Adipocyte (in vitro differentiated cells): ENCODE results near the gene GPC4.

Experiments used
- DNase-seq: peaks from one replicate; pipeline ENCODE4 v3.0.0-alpha.2; 2015; ENCODE audit warnings: low read depth
- H3K27me3 ChIP-seq: replicated peaks from 2 replicates; pipeline ENCODE4 v1.7.0; 2013; ENCODE audit warnings: mild to moderate bottlenecking, low read length, moderate library complexity; ENCODE audit not compliant: control insufficient read depth, insufficient read depth
- H3K36me3 ChIP-seq: 2 replicates; pipeline ENCODE4 v1.7.0; 2013; ENCODE audit warnings: low read length, mild to moderate bottlenecking, moderate library complexity; ENCODE audit not compliant: control insufficient read depth, insufficient read depth, severe bottlenecking
- H3K4me1 ChIP-seq: 2 replicates; pipeline ENCODE4 v1.7.0; 2013; ENCODE audit warnings: mild to moderate bottlenecking, low read length, moderate library complexity; ENCODE audit not compliant: control insufficient read depth, insufficient read depth
- H3K4me3 ChIP-seq: 2 replicates; pipeline ENCODE4 v1.7.0; 2013; ENCODE audit warnings: mild to moderate bottlenecking, low read length, moderate library complexity
- H3K9ac ChIP-seq: 2 replicates; pipeline ENCODE4 v1.7.0; 2013; ENCODE audit warnings: mild to moderate bottlenecking, low read length, moderate library complexity
- H3K9me3 ChIP-seq: 2 replicates; pipeline ENCODE4 v1.7.0; 2013; ENCODE audit warnings: mild to moderate bottlenecking, low read length, moderate library complexity; ENCODE audit not compliant: control insufficient read depth

Gene GPC4

DNA sequence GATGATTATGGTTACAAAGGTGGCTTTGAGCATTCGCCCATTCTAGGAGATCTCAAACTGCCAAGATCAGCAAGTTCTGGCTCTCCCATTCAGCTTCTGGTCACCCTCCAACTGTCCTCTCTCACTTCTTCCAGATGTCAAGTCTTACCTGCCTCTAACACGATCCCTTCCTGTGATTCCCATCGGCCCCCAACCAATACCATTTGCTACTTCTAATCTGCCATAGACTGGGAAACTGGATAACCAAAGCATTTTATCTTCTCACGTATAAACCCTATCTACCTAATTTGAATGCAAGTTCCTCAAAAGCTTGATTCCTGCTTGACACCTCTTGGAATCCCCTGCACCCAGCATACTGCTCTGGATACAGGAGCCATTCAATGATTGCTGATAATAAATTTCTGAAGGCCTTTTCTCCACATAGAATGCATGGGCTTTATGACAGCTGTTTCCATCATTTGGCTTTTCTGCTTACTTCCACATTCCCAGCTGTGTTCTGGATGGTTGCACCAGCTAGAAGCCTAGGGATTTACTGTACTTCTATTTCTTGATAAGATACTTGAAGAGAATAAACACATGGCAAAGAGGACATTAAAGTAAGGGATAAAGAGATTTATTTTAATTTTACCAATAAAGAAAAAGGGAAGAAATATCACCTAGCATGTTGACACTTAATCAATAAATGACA, 9.6 kb downstream of the GPC4 start:
- Histone ChIP-seq H3K36me3 (peaks cover 3% of the 10 kb centered on the region), H3K4me3 (no peak overlapping the region), H3K27me3 (no peaks in the 10 kb centered on the region), H3K4me1 (peaks cover 15% of the 10 kb centered on the region), H3K9me3 (no peaks in the 10 kb centered on the region), H3K9ac (no peak overlapping the region)
- peak; percentile 26 for DNase-seq

DNA sequence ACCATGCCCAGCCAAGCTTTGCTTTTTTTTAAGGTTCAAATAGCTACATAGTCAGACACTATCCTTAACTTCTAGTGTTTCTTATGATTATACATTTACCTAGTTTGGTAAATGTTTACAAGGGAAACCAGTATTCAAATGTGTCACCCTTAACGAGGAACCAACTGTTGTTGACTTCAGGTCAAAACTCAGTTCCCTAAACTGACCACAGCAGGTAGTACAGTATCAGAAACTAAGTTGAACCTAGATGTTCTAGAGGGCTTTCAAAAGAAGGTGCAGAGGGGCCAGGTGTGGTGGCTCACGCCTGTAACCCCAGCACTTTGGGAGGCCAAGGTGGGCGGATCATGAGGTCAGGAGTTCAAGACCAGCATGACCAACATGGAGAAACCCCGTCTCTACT, 11.3 kb downstream of the GPC4 start:
- no peak for DNase-seq
- H3K4me3 ChIP-seq = no peak overlapping the region
- H3K9ac ChIP-seq = no peak overlapping the region
- peaks cover 3% of the 10 kb centered on the region for H3K36me3 ChIP-seq
- no peaks in the 10 kb centered on the region for H3K9me3 ChIP-seq
- peaks cover 1% of the 10 kb centered on the region for H3K27me3 ChIP-seq
- H3K4me1 ChIP-seq = peaks cover 13% of the 10 kb centered on the region

DNA sequence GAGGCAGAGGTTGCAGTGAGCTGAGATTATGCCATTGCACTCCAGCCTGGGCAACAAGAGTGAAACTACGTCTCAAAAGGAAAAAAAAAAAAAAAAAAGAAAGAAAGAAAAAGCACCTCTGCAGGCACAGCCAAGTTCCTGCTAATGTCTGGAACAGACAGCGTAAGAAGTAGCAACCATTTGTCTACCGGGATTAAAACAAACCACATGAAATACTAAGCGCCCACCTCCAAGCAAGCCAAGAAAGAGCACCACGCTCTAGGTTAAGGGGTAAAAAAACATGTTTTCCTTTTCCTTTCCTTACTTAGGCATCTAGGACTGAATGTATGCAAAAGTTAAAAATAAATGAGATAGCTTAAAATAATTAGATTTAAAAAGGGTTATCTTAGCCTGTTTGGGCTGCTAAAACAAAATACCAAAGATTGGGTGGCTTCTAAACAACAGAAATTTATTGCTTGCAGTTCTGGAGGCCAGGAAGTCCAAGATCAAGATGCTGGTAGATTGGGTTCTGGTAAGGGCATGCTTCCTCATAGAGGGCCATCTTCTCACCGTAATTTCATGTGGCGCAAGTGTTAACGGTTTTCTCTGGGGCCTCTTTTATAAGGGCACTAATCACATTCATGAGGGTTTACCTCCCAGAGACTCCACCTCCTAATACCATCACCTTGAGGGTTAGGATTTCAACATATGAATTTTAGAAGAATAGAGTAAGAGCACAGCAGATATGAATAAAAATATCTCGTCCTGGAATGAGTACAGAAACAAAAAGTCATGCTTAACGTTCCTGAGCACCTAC, 12.3 kb downstream of the GPC4 start:
- H3K9me3 ChIP-seq = no peaks in the 10 kb centered on the region
- H3K36me3 ChIP-seq = peaks cover 3% of the 10 kb centered on the region
- no peak overlapping the region for H3K9ac ChIP-seq
- H3K4me3 ChIP-seq = no peak overlapping the region
- peaks cover 13% of the 10 kb centered on the region for H3K4me1 ChIP-seq
- peaks cover 5% of the 10 kb centered on the region for H3K27me3 ChIP-seq
- DNase-seq = no peak

- DNase-seq = peak; percentile 55
- Histone ChIP-seq H3K9me3 (no peaks in the 10 kb centered on the region), H3K36me3 (peaks cover 3% of the 10 kb centered on the region), H3K27me3 (peaks cover 5% of the 10 kb centered on the region), H3K4me1 (peaks cover 13% of the 10 kb centered on the region), H3K4me3 (no peak overlapping the region), H3K9ac (no peak overlapping the region)
Measured at GRCh38 chrX:133402042-133402453, 13.2 kb downstream of the GPC4 start.

GRCh38 chrX:133401536-133401935, 13.8 kb downstream of the GPC4 start:
- no peak overlapping the region for H3K4me3 ChIP-seq
- peaks cover 5% of the 10 kb centered on the region for H3K27me3 ChIP-seq
- peak; percentile 34 for DNase-seq
- H3K9me3 ChIP-seq = no peaks in the 10 kb centered on the region
- peaks cover 3% of the 10 kb centered on the region for H3K36me3 ChIP-seq
- H3K9ac ChIP-seq = no peak overlapping the region
- H3K4me1 ChIP-seq = peaks cover 13% of the 10 kb centered on the region

- Histone ChIP-seq H3K9ac (no peak overlapping the region), H3K4me3 (no peak overlapping the region), H3K9me3 (no peaks in the 10 kb centered on the region), H3K4me1 (peaks cover 17% of the 10 kb centered on the region), H3K36me3 (no peaks in the 10 kb centered on the region), H3K27me3 (peaks cover 5% of the 10 kb centered on the region)
- no peak for DNase-seq
Measured at GRCh38 chrX:133399411-133399810, 15.9 kb downstream of the GPC4 start.

DNA sequence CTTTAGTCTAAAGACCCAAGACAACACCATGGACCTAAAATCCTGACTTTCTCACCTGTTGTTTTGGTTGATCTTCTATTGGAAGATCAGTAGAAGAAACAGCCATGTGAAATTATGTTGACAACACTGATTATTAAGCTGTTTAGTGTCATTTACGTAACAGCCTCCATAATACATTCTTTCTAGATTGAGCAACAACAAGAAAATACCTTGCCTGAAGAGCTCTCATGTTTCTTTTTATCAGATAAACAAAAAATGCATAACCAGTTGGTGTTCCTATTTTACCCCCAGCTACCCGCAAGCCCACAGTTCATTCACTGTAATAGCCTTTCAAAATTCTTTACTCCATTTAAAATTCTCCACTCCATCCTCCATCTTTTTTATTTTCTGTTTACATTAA, 20.5 kb downstream of the GPC4 start:
- H3K27me3 ChIP-seq = peaks cover 8% of the 10 kb centered on the region
- no peaks in the 10 kb centered on the region for H3K36me3 ChIP-seq
- H3K4me3 ChIP-seq = no peak overlapping the region
- H3K9ac ChIP-seq = no peak overlapping the region
- H3K9me3 ChIP-seq = no peaks in the 10 kb centered on the region
- H3K4me1 ChIP-seq = peaks cover 4% of the 10 kb centered on the region
- no peak for DNase-seq

GRCh38 chrX:133392671-133393070, 22.6 kb downstream of the GPC4 start:
- H3K27me3 ChIP-seq = peaks cover 3% of the 10 kb centered on the region
- no peak for DNase-seq

DNA sequence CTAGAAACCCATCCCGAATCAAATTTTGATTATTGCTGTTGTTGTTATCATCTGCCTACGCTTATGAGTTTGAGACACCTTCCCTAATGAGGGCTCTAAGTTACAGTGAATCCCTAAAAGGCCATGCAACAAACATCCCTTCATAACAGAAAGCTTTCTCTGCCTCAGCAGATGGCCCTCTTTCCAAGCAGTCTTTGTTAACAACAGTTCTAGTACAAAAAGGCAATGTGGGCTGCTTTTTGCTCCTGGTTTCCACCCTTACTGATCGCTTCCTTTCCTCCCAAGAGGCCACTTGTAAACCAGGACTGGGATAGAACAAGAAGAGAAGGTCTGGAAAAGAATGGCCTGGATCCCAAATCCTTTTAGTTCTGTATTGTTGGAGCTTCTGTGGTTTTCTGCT, 24.2 kb downstream of the GPC4 start:
- Histone ChIP-seq H3K4me1 (peaks cover 4% of the 10 kb centered on the region), H3K27me3 (peaks cover 3% of the 10 kb centered on the region), H3K9ac (no peak overlapping the region), H3K9me3 (no peaks in the 10 kb centered on the region), H3K4me3 (no peak overlapping the region), H3K36me3 (no peaks in the 10 kb centered on the region)
- DNase-seq = no peak

More at GRCh38 chrX:133392671-133393070, 22.6 kb downstream of the GPC4 start:
- Histone ChIP-seq H3K4me1 (peaks cover 4% of the 10 kb centered on the region), H3K4me3 (no peak overlapping the region), H3K9me3 (no peaks in the 10 kb centered on the region), H3K36me3 (no peaks in the 10 kb centered on the region), H3K9ac (no peak overlapping the region)

DNA sequence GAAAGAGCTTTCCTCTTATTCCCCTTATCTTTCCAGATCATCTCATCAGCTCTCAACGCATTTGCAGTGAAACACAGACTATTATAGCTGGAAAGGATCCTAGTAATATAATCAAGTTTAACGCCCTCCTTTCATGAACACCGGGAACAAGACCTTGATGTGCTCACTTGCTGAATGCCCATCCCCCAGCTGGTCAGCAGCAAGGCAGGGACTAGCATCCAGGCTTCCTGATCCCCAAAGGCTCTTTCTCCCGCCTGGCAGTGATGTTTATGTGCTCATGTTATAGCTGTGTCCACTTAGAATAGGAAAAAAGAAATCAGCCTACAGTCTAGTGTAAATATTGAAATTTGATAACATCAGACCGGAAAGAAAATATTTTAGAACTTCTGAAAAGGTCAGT, 24.6 kb downstream of the GPC4 start:
- no peaks in the 10 kb centered on the region for H3K36me3 ChIP-seq
- H3K4me3 ChIP-seq = no peak overlapping the region
- H3K9ac ChIP-seq = no peak overlapping the region
- peaks cover 4% of the 10 kb centered on the region for H3K4me1 ChIP-seq
- H3K27me3 ChIP-seq = peaks cover 3% of the 10 kb centered on the region
- no peak for DNase-seq
- no peaks in the 10 kb centered on the region for H3K9me3 ChIP-seq

GRCh38 chrX:133389975-133390374, 25.3 kb downstream of the GPC4 start:
- DNase-seq = no peak
- Histone ChIP-seq H3K36me3 (no peaks in the 10 kb centered on the region), H3K4me1 (peaks cover 4% of the 10 kb centered on the region), H3K4me3 (no peak overlapping the region), H3K27me3 (peaks cover 3% of the 10 kb centered on the region), H3K9me3 (no peaks in the 10 kb centered on the region), H3K9ac (no peak overlapping the region)
